Neural cell (in vitro differentiated cells): Measurements from ENCODE around the gene TMPRSS3.

Source experiments
- EZH2 ChIP-seq: fragments of 200-600, 300-800 bp; shearing (Covaris generic), sonication (generic); IDR thresholded peaks from 2 replicates; pipeline ENCODE4 v1.6.1; 2014; ENCODE audit warnings: antibody characterized with exemption, low read length, borderline replicate concordance, mild to moderate bottlenecking; ENCODE audit not compliant: insufficient read depth, poor library complexity, severe bottlenecking
- TF ChIP-seq, protein P1 (sequence below): fragments of 450-650 bp; IDR thresholded peaks from 2 replicates; pipeline ENCODE4 v1.5.1; 2014; ENCODE audit warnings: antibody characterized with exemption, mild to moderate bottlenecking, moderate library complexity; ENCODE audit not compliant: poor library complexity, severe bottlenecking

DNA sequence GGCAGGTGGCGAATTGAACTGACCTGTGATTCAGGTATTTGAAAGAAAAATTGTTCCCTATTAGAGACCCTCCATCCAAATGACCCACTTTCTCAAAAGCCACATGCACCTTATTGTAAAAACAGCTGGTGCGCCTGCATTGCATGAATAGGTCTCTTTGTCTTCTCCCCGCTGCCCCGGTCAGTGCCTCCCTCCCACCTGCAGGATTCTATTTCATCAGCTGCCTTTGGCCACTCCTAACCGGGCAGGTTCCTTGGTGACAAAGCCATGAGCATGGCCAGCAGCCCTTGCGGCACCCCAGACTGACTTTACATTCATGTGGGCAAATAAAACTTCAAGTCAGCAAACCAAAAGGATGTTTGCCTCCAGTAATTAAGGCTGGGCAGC, 6.4 kb downstream of the TMPRSS3 start:
- TF ChIP-seq, protein P1, sequence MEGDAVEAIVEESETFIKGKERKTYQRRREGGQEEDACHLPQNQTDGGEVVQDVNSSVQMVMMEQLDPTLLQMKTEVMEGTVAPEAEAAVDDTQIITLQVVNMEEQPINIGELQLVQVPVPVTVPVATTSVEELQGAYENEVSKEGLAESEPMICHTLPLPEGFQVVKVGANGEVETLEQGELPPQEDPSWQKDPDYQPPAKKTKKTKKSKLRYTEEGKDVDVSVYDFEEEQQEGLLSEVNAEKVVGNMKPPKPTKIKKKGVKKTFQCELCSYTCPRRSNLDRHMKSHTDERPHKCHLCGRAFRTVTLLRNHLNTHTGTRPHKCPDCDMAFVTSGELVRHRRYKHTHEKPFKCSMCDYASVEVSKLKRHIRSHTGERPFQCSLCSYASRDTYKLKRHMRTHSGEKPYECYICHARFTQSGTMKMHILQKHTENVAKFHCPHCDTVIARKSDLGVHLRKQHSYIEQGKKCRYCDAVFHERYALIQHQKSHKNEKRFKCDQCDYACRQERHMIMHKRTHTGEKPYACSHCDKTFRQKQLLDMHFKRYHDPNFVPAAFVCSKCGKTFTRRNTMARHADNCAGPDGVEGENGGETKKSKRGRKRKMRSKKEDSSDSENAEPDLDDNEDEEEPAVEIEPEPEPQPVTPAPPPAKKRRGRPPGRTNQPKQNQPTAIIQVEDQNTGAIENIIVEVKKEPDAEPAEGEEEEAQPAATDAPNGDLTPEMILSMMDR = no peak
- no peak for TF ChIP-seq EZH2
